Trophoblast cell (in vitro differentiated cells and primary cell): ENCODE results near the gene CNIH3.

Experiments
- DNase-seq, 2 donors: peaks; one replicate each; pipeline ENCODE4 v3.0.0-alpha.2; 2016
- H2AFZ ChIP-seq: 2 replicates; pipeline ENCODE4 v1.6.1; 2013; ENCODE audit warnings: low read length, moderate library complexity, mild to moderate bottlenecking; ENCODE audit not compliant: insufficient read depth, poor library complexity
- H2AK5ac ChIP-seq: 2 replicates; pipeline ENCODE4 v1.6.1; 2013; ENCODE audit warnings: mild to moderate bottlenecking, low read length
- H2BK120ac ChIP-seq: 2 replicates; pipeline ENCODE4 v1.6.1; 2013; ENCODE audit warnings: low read length, mild to moderate bottlenecking, moderate library complexity; ENCODE audit not compliant: insufficient read depth, poor library complexity
- H2BK12ac ChIP-seq: 2 replicates; pipeline ENCODE4 v1.6.1; 2013; ENCODE audit warnings: mild to moderate bottlenecking, low read length, moderate library complexity
- H2BK5ac ChIP-seq: 2 replicates; pipeline ENCODE4 v1.6.1; 2013; ENCODE audit warnings: low read length, low read depth, moderate library complexity, mild to moderate bottlenecking; ENCODE audit not compliant: poor library complexity
- H3K14ac ChIP-seq: 2 replicates; pipeline ENCODE4 v1.6.1; 2013; ENCODE audit warnings: mild to moderate bottlenecking, low read length
- H3K18ac ChIP-seq: 2 replicates; pipeline ENCODE4 v1.6.1; 2013; ENCODE audit warnings: mild to moderate bottlenecking, low read length
- H3K23ac ChIP-seq: 2 replicates; pipeline ENCODE4 v1.6.1; 2013; ENCODE audit warnings: low read length
- H3K27ac ChIP-seq: 2 replicates; pipeline ENCODE4 v1.5.1; 2013; ENCODE audit warnings: low read depth, mild to moderate bottlenecking, inconsistent platforms, low read length, moderate library complexity
- H3K27me3 ChIP-seq: 2 replicates; pipeline ENCODE4 v1.6.1; 2013; ENCODE audit warnings: inconsistent platforms, mild to moderate bottlenecking, low read length, moderate library complexity; ENCODE audit not compliant: insufficient read depth
- H3K36me3 ChIP-seq, 2 experiments: 1 replicate in 1 of 2; 2 replicates in 1 of 2; pipeline ENCODE4 v1.6.1; 2013; ENCODE audit warnings: low read length in 2 of 2, mild to moderate bottlenecking in 2 of 2, moderate library complexity in 1 of 2; ENCODE audit not compliant: insufficient read depth in 2 of 2, control insufficient read depth in 1 of 2
- H3K4ac ChIP-seq: 2 replicates; pipeline ENCODE4 v1.6.1; 2013; ENCODE audit warnings: low read depth, mild to moderate bottlenecking, low read length, moderate library complexity
- H3K4me1 ChIP-seq, 2 experiments: 1 replicate in 1 of 2; 2 replicates in 1 of 2; pipeline ENCODE4 v1.6.1; 2013; ENCODE audit warnings: low read length in 2 of 2, mild to moderate bottlenecking in 2 of 2, moderate library complexity in 1 of 2; ENCODE audit not compliant: insufficient read depth in 2 of 2, control insufficient read depth in 1 of 2
- H3K4me2 ChIP-seq: 2 replicates; pipeline ENCODE4 v1.6.1; 2013; ENCODE audit warnings: inconsistent platforms, mild to moderate bottlenecking, low read length, moderate library complexity
- H3K4me3 ChIP-seq: 2 replicates; pipeline ENCODE4 v1.5.1; 2013; ENCODE audit warnings: mild to moderate bottlenecking, low read depth, low read length, inconsistent platforms
- H3K79me1 ChIP-seq: one replicate; pipeline ENCODE4 v1.6.1; 2013; ENCODE audit warnings: low read length
- H3K79me2 ChIP-seq: 2 replicates; pipeline ENCODE4 v1.6.1; 2013; ENCODE audit warnings: low read length, mild to moderate bottlenecking; ENCODE audit not compliant: control insufficient read depth, insufficient read depth, poor library complexity
- H3K9ac ChIP-seq: 2 replicates; pipeline ENCODE4 v1.6.1; 2013; ENCODE audit warnings: mild to moderate bottlenecking, low read length
- H3K9me3 ChIP-seq: 2 replicates; pipeline ENCODE4 v1.6.1; 2013; ENCODE audit warnings: low read depth, mild to moderate bottlenecking, control low read depth, inconsistent platforms, low read length; ENCODE audit not compliant: insufficient read depth
- H4K12ac ChIP-seq: 2 replicates; pipeline ENCODE4 v1.6.1; 2013; ENCODE audit warnings: low read depth, mild to moderate bottlenecking, low read length, moderate library complexity
- H4K8ac ChIP-seq: 2 replicates; pipeline ENCODE4 v1.6.1; 2013; ENCODE audit warnings: low read depth, mild to moderate bottlenecking, low read length, moderate library complexity
- H4K91ac ChIP-seq: one replicate; pipeline ENCODE4 v1.6.1; 2013; ENCODE audit warnings: low read depth, mild to moderate bottlenecking, low read length, moderate library complexity
- WGBS: extraction: QIAGEN DNeasy Blood & Tissue Kit; methylation state at CpG from one replicate; pipeline ENCODE4 v1.1.7; 2013; ENCODE audit warnings: missing lambda C conversion rate; ENCODE audit not compliant: insufficient read length, insufficient coverage; ENCODE audit errors: extremely low coverage; 5-methylcytosine and 5-hydroxymethylcytosine counted together

The CNIH3 gene

GRCh38 chr1:224640587-224640986, 24.5 kb downstream of the CNIH3 start:
- no peak overlapping the region for H3K23ac ChIP-seq
- WGBS, result no CpG with 5 or more reads among the region's 4 CpGs
- no peak overlapping the region for H2BK5ac ChIP-seq
- H2AFZ ChIP-seq, result no peak overlapping the region
- H4K12ac ChIP-seq, result no peak overlapping the region
- no peak overlapping the region for H3K4me3 ChIP-seq
- no peak overlapping the region for H3K4me2 ChIP-seq
- H3K27ac ChIP-seq, result peak overlapping the region; percentile 62
- no peak overlapping the region for H3K14ac ChIP-seq
- H3K18ac ChIP-seq, result no peak overlapping the region
- H3K79me1 ChIP-seq, result peaks cover 16% of the 10 kb centered on the region
- H3K36me3 ChIP-seq, result no peaks in the 10 kb centered on the region
- H3K4ac ChIP-seq, result no peak overlapping the region
- DNase-seq, result no peak
- H4K8ac ChIP-seq, result no peak overlapping the region
- no peaks in the 10 kb centered on the region for H3K9me3 ChIP-seq
- peaks cover 29 to 34% of the 10 kb centered on the region in 2 experiments for H3K4me1 ChIP-seq
- H4K91ac ChIP-seq, result peak overlapping the region; percentile 41
- H3K27me3 ChIP-seq, result no peaks in the 10 kb centered on the region
- H2BK120ac ChIP-seq, result peak overlapping the region; percentile 21
- H2AK5ac ChIP-seq, result peak overlapping the region; percentile 52
- no peaks in the 10 kb centered on the region for H3K79me2 ChIP-seq
- H3K9ac ChIP-seq, result no peak overlapping the region
- H2BK12ac ChIP-seq, result no peak overlapping the region

- H2BK5ac ChIP-seq, result no peak overlapping the region
- WGBS, result no CpG with 5 or more reads among the region's 7 CpGs
- H2AFZ ChIP-seq, result no peak overlapping the region
Observed at GRCh38 chr1:224641030-224641429, 24.9 kb downstream of the CNIH3 start.

GRCh38 chr1:224643653-224644052, 27.5 kb downstream of the CNIH3 start:
- no peak overlapping the region for H2AFZ ChIP-seq
- peaks cover 15 to 18% of the 10 kb centered on the region in 2 experiments for H3K4me1 ChIP-seq
- no peak overlapping the region for H3K18ac ChIP-seq
- DNase-seq, result no peak
- H4K12ac ChIP-seq, result no peak overlapping the region
- no peak overlapping the region for H3K14ac ChIP-seq
- H2AK5ac ChIP-seq, result no peak overlapping the region
- H3K27me3 ChIP-seq, result no peaks in the 10 kb centered on the region
- H3K27ac ChIP-seq, result no peak overlapping the region
- no peak overlapping the region for H3K23ac ChIP-seq
- H3K9me3 ChIP-seq, result no peaks in the 10 kb centered on the region
- H3K4me3 ChIP-seq, result no peak overlapping the region
- no peak overlapping the region for H2BK120ac ChIP-seq
- H3K4me2 ChIP-seq, result no peak overlapping the region
- no peak overlapping the region for H3K9ac ChIP-seq
- no peak overlapping the region for H4K91ac ChIP-seq
- no peak overlapping the region for H4K8ac ChIP-seq
- H2BK12ac ChIP-seq, result no peak overlapping the region
- no peaks in the 10 kb centered on the region for H3K36me3 ChIP-seq
- no peak overlapping the region for H2BK5ac ChIP-seq
- no peaks in the 10 kb centered on the region for H3K79me2 ChIP-seq
- H3K79me1 ChIP-seq, result peaks cover 10% of the 10 kb centered on the region
- WGBS, result no CpG with 5 or more reads among the region's 5 CpGs
- no peak overlapping the region for H3K4ac ChIP-seq

More at GRCh38 chr1:224641030-224641429, 24.9 kb downstream of the CNIH3 start:
- Histone ChIP-seq H3K4me3 (no peak overlapping the region), H2AK5ac (no peak overlapping the region), H3K23ac (no peak overlapping the region), H3K18ac (no peak overlapping the region), H3K27ac (no peak overlapping the region), H4K8ac (no peak overlapping the region), H3K14ac (peak overlapping the region; percentile 23), H3K36me3 (no peaks in the 10 kb centered on the region), H4K12ac (no peak overlapping the region), H3K27me3 (no peaks in the 10 kb centered on the region), H3K4ac (no peak overlapping the region), H2BK120ac (no peak overlapping the region), H4K91ac (peak overlapping the region; percentile 2), H3K4me2 (no peak overlapping the region), H3K79me1 (peaks cover 16% of the 10 kb centered on the region), H3K79me2 (no peaks in the 10 kb centered on the region), H3K9me3 (no peaks in the 10 kb centered on the region), H2BK12ac (peak overlapping the region; percentile 11), H3K9ac (no peak overlapping the region), H3K4me1 (peaks cover 29 to 32% of the 10 kb centered on the region in 2 experiments)
- DNase-seq, result peak; percentile 6 to 31

GRCh38 chr1:224644553-224645154, 28.5 kb downstream of the CNIH3 start:
- no peak overlapping the region for H3K4me3 ChIP-seq
- no peak overlapping the region for H3K23ac ChIP-seq
- H3K4me1 ChIP-seq, result peaks cover 12 to 14% of the 10 kb centered on the region in 2 experiments
- H3K79me1 ChIP-seq, result peaks cover 6% of the 10 kb centered on the region
- no peak overlapping the region for H4K8ac ChIP-seq
- H3K9ac ChIP-seq, result no peak overlapping the region
- no peak overlapping the region for H3K27ac ChIP-seq
- H3K14ac ChIP-seq, result no peak overlapping the region
- H4K91ac ChIP-seq, result no peak overlapping the region
- H3K79me2 ChIP-seq, result no peaks in the 10 kb centered on the region
- H3K4me2 ChIP-seq, result no peak overlapping the region
- H3K36me3 ChIP-seq, result no peaks in the 10 kb centered on the region
- no peaks in the 10 kb centered on the region for H3K9me3 ChIP-seq
- no peak overlapping the region for H2AK5ac ChIP-seq
- H2BK5ac ChIP-seq, result no peak overlapping the region
- H2BK12ac ChIP-seq, result no peak overlapping the region
- no peak overlapping the region for H3K4ac ChIP-seq
- no CpG with 5 or more reads among the region's 5 CpGs for WGBS
- no peak overlapping the region for H2AFZ ChIP-seq
- H4K12ac ChIP-seq, result no peak overlapping the region
- no peak overlapping the region for H3K18ac ChIP-seq
- no peak overlapping the region for H2BK120ac ChIP-seq
- DNase-seq, result peak; percentile 48 to 84
- no peaks in the 10 kb centered on the region for H3K27me3 ChIP-seq
